Right lobe of liver (tissue), 6 donors: ENCODE measurements around the gene PAK6. TPM values are rescaled to one million over a fixed set of nuclear protein-coding genes. Genes with fewer than 3 reads are reported as not detected.

ENCODE experiments used
- ATAC-seq, 4 donors: fragments of 200-7000 bp; cut with Tn5 transposase; one replicate each; pipeline ENCODE4 v1.9.1; 2020; ENCODE audit warnings: mild to moderate bottlenecking in 4 of 4, moderate library complexity in 4 of 4
- DNase-seq, 3 donors: peaks; one replicate each; pipeline ENCODE4 v3.0.0-alpha.2; 2020
- H3K27ac ChIP-seq, 3 donors: fragments of 200-600 bp; one replicate each; pipeline ENCODE4 v1.8.0; 2022
- H3K27me3 ChIP-seq, 2 donors: fragments of 200-600 bp; one replicate each; pipeline ENCODE4 v1.8.0; 2022
- H3K36me3 ChIP-seq, 4 donors: fragments of 200-600 bp; sonication (generic) in 1 of 4; one replicate each; pipeline versions ENCODE4 v1.5.1 to v1.8.0; 2017 to 2022; ENCODE audit warnings: control low read depth in 1 of 4
- H3K4me1 ChIP-seq, 4 donors: fragments of 200-600 bp; sonication (generic) in 1 of 4; one replicate each; pipeline versions ENCODE4 v1.5.1 to v1.8.0; 2017 to 2022; ENCODE audit warnings: control low read depth in 1 of 4
- H3K4me3 ChIP-seq, 3 donors: fragments of 200-600 bp; one replicate each; pipeline ENCODE4 v1.8.0; 2022
- H3K9me3 ChIP-seq, 4 donors: fragments of 200-600 bp; sonication (generic) in 1 of 4; one replicate each; pipeline versions ENCODE4 v1.5.1 to v1.8.0; 2017 to 2022; ENCODE audit warnings: control low read depth in 1 of 4
- CTCF ChIP-seq, 4 donors: fragments of 200-600 bp in 3 of 4; fragments of 450-650 bp in 1 of 4; IDR thresholded peaks; one replicate each; pipeline versions ENCODE4 v1.5.1 to v1.8.0; 2016 to 2022; ENCODE audit warnings: antibody characterized with exemption in 4 of 4, mild to moderate bottlenecking in 2 of 4
- POLR2A ChIP-seq: fragments of 450-650 bp; IDR thresholded peaks from one replicate; pipeline ENCODE4 v1.6.1; 2017; ENCODE audit warnings: antibody characterized with exemption, mild to moderate bottlenecking
- WGBS: methylation state at CpG from one replicate; pipeline ENCODE4 v1.1.6; 2018; ENCODE audit warnings: low coverage, low lambda C conversion rate; ENCODE audit not compliant: insufficient coverage; ENCODE audit errors: missing lambda C conversion rate; 5-methylcytosine and 5-hydroxymethylcytosine counted together
- intact Hi-C, 2 donors: fragments of 100-400 bp; cut with DNase I; formaldehyde crosslinking; loops; one replicate each; pipeline versions ENCODE4 v1.11.2 to v1.14.1; 2022
- total RNA-seq, 6 experiments: library from RNA; depleted of rRNA in 2 of 6; stranded (reverse); fragments of >200 nt in 2 of 6; fragmentation: NEBNext Ultra II Directional in 3 of 6; extraction: Animal tissue kit (Norgen Biotek cat#: 25700) in 3 of 6; gene quantifications; one replicate each; pipeline versions ENCODE4 v1.1.0 to v1.2.4, GENCODE V29; 2016 to 2023
- donor health status: DM: no; HTN: yes; CAD: no.
- donor health status: DM: no; HTN: no; CAD: no.
- donor health status: DM: no; HTN: no; CAD: no.
- donor health status: DM: no; HTN: yes; CAD: no.
- donor health status: DM: no; HTN: yes; CAD: no.

PAK6 gene
- total RNA-seq, 6 experiments from 2014 or later: 0.05 to 0.19 (median 0.10) TPM; not detected in 2

DNA sequence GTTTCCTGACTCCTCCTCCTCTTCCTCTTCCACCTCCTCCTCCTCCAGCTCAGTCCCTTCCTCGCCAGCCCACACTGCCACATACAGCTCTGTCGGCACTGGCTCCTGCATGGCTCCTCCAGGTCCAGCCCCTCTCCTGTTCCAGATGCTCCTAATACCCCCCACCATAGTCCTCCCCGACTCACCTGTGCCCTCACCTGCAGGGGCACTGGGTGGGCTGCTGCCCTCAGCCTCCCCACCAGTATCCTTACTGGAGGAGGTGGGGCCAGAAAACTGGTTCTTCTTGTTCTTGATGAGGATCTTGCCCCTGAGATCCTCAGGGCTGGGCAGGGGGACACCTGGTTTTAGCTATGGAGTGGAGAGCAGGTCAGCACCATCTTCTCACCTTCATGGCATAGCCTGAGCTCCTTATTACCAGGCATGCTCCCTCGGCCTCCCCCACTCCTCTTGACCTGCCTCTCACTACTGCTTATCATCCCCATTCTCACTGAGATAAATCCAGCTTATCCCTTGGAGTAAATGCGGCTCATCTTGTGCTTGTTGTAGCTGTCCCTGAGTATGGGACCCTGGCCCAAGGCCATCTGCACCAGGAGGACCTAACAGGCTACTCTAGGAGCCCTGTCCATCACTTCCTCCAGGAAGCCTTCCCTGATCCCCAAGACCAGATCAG lies 57.8 kb downstream of the PAK6 start:
- intact Hi-C loops: no loop called here
- Histone ChIP-seq H3K4me1 (no peaks in the 10 kb centered on the region), H3K27me3 (no peaks in the 10 kb centered on the region), H3K27ac (no peak overlapping the region), H3K9me3 (no peaks in the 10 kb centered on the region), H3K4me3 (no peak overlapping the region), H3K36me3 (no peaks in the 10 kb centered on the region)
- whole genome bisulfite sequencing: 75% methylated on average over 3 of the region's 5 CpGs
- TF ChIP-seq CTCF (IDR thresholded peaks at IDR 0.05) (no peak), POLR2A (no peak)
- ATAC-seq: no peak
- DNase-seq: peak in 2 of 3 donors; percentile 9 to 35

- intact Hi-C loops: no loop called here
- ATAC-seq (no peak), DNase-seq (peak in 2 of 3 donors; percentile 3 to 26)
- 76% methylated on average over 6 of the region's 10 CpGs for WGBS
- Histone ChIP-seq H3K27me3 (no peaks in the 10 kb centered on the region), H3K4me1 (no peaks in the 10 kb centered on the region), H3K9me3 (no peaks in the 10 kb centered on the region), H3K4me3 (no peak overlapping the region), H3K36me3 (no peaks in the 10 kb centered on the region), H3K27ac (no peak overlapping the region)
- TF ChIP-seq CTCF (IDR thresholded peaks at IDR 0.05) (no peak), POLR2A (no peak)
These were observed 58.5 kb downstream of the PAK6 start for GRCh38 chr15:40297356-40297755.

GRCh38 chr15:40298216-40298935 lies 59.5 kb downstream of the PAK6 start:
- no peaks in the 10 kb centered on the region for H3K27me3 ChIP-seq
- TF ChIP-seq POLR2A (no peak), CTCF (IDR thresholded peaks at IDR 0.05) (no peak)
- no peaks in the 10 kb centered on the region for H3K9me3 ChIP-seq
- H3K27ac ChIP-seq: no peak overlapping the region
- intact Hi-C loops: no loop called here
- WGBS: 84% methylated on average over 6 of the region's 17 CpGs
- H3K4me3 ChIP-seq: no peak overlapping the region
- DNase-seq: peak in 2 of 3 donors; percentile 11 to 30
- ATAC-seq: no peak
- H3K4me1 ChIP-seq: no peaks in the 10 kb centered on the region
- H3K36me3 ChIP-seq: no peaks in the 10 kb centered on the region

GRCh38 chr15:40300367-40300766 lies 61.5 kb downstream of the PAK6 start:
- intact Hi-C loops: no loop called here

More at GRCh38 chr15:40300367-40300766, 61.5 kb downstream of the PAK6 start:
- Histone ChIP-seq H3K27ac (no peak overlapping the region), H3K9me3 (no peaks in the 10 kb centered on the region), H3K4me3 (no peak overlapping the region), H3K27me3 (no peaks in the 10 kb centered on the region), H3K4me1 (no peaks in the 10 kb centered on the region), H3K36me3 (no peaks in the 10 kb centered on the region)
- no peak for TF ChIP-seq POLR2A
- no peak for TF ChIP-seq CTCF (IDR thresholded peaks at IDR 0.05)
- DNase-seq (no peak), ATAC-seq (no peak)
- WGBS: 93% methylated on average over 2 of the region's 2 CpGs
